Amniotic stem cell (primary cell): ENCODE results near the gene DOCK3.
"Not testable (repeated sequence)": the region's sequence is repeated elsewhere in the genome, so short reads cannot be mapped to it uniquely, and the experiment has no call there.

ENCODE experiments used
- DNase-seq: peaks from one replicate; lab custom pipeline; 2025; lab: John Stamatoyannopoulos, UW

DOCK3 gene

DNA sequence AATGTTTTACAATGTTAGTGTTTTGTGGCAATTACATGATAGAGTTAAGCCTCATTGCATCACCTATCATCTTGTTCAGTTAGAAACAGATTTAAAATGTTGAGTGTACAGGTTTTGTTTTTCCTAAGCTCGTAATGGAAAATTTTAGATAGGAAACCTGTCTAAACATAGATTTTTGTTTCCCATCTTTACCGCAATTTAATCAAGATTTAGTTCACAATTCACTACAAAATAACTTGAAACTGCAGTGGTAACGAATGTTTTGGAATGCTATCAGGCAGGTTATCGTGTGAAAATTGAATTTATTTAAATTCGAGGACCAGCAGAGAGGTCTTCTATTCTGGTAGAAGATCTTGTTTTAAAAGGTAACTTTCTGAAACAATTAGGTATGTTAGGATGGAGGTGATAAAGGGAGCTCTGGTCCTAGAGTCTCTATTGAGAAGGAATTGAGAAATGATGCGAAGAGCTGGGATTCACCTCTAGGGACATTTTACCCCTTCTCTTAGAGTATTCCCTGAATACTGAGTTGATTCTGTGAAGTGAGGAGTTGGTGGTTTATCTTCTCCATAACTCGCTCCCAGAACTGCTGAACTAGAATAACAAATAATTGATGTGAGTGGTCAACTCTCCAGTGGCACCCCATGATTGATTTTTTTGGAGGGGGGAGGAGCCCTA, 1.4 kb downstream of the DOCK3 start:
- no peak for DNase-seq

DNA sequence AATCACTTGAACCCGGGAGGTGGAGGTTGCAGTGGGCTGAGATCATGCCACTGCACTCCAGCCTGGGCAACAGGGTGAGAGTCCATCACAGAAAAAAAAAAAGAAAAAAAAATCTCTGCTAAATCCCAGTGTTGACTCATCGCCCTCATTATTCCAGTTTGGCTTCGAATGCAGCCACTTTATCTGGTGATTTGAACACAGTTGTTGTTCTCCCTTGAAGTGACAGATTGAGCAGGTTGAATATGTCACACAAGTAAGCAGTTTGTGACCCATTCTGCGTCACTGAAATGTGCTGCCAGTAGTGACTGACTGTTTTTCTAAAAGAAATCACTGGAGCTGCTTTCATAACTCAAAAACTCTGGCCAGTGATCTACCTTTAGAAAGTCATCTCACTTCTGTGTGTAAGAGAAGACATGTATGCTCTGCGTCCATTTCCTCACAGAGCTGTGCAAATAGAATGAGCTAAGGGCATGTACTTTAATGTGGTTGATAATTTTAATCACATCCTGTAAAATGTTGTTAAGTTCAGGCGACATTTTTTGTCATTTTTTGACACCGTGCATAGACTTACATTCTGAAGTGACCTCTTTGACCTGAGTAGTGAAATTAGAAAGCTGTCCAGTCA, 12.5 kb downstream of the DOCK3 start:
- DNase-seq, result no peak

GRCh38 chr3:50687916-50688315, 13.2 kb downstream of the DOCK3 start:
- DNase-seq, result no peak

DNA sequence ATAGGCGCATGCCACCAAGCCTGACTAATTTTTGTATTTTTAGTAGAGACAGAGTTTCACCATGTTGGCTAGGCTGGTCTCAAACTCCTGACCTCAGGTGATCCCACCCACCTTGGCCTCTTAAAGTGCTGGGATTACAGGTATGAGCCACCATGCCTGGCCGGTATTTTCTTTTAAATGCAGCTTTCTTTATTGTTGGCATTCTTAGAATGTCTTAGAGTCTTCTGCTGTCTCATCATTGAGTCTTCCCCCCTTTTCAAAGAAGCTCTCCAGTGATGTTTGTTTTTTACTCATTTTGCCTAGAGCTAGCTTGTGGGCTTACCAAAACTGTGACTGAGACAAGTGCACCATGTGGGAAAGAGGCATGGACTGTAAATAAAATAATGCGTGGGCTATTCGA, 13.9 kb downstream of the DOCK3 start:
- DNase-seq, result not testable (repeated sequence)

GRCh38 chr3:50689558-50689957, 14.8 kb downstream of the DOCK3 start:
- DNase-seq, result no peak

- DNase-seq, result no peak
These were observed 20.3 kb downstream of the DOCK3 start for GRCh38 chr3:50695031-50695430.

GRCh38 chr3:50696276-50696675, 21.5 kb downstream of the DOCK3 start:
- DNase-seq, result no peak

DNA sequence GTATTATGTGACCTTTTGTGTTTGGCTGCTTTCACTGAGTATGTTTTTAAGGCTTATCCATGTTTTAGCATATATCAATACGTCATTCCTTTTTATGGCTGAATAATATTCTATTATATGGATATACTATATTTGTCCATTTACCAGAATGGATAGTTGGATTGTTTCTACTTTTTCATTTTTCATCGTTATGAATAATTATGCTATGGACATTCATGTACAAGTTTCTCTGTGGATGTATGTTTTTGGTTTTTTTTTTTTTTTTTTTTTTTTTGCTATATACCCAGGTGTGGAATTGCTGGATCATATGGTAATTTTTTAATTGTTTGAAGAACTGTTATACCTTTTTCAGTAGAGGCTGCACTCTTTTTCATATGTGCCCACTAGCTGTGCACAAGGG, 23.5 kb downstream of the DOCK3 start:
- DNase-seq, result no peak

- DNase-seq, result no peak
These were observed 33.9 kb downstream of the DOCK3 start for GRCh38 chr3:50708620-50709019.

GRCh38 chr3:50714946-50715345, 40.2 kb downstream of the DOCK3 start:
- no peak for DNase-seq

DNA sequence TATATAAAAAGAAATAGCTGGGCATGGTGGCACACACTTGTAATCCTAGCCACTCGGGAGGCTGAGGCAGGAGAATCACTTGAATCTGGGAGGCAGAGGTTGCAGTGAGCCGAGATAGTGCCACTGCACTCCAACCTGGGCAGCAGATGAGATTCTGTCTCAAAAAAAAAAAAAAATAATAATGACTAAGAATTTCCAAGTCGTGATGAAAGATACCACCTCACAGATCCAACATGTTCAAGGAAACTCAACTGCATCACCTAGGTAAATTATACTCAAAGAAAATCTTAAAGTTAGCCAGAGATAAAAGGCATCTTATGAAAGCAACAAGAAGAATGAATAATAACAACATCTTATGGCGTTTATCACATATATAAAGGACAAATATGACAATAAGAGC, 50.1 kb downstream of the DOCK3 start:
- DNase-seq, result no peak

DNA sequence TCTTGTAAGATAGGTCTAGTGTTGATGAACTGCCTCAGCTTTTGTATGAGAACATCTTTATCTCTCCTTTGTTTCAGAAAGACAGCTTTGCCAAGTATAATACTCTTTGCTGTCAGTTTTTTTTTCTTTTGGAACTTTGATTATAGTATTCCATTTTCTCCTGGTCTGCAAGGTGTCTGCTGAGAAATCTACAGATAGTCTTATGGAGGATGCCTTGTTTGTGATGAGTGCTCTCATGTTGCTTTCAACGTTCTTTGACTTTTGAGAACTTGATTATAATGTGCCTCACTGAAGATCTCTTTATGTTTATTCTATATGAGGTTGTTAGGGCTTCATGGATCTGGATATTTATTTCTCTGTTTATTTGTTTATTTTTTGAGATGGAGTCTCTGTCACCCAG, 60.3 kb downstream of the DOCK3 start:
- DNase-seq, result no peak

GRCh38 chr3:50737193-50737905, 62.6 kb downstream of the DOCK3 start:
- no peak for DNase-seq

GRCh38 chr3:50737906-50738598, 63.3 kb downstream of the DOCK3 start:
- DNase-seq, result no peak

DNA sequence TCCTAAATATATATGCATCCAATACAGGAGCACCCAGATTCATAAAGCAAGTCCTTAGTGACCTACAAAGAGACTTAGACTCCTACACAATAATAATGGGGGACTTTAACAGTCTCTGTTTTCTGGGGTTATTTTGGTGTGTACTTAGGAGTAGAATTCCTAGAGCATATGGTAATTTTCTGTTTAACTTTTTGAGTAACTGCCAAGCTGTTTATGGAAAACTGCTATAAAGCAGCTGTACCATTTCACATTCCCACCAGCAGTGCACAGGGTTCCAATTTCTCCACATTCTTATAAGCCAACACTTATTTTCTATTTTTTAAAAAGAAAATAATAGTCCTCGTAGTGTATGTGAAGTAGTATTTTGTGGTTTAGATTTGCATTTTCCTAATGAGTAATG, 68.9 kb downstream of the DOCK3 start:
- DNase-seq, result no peak

DNA sequence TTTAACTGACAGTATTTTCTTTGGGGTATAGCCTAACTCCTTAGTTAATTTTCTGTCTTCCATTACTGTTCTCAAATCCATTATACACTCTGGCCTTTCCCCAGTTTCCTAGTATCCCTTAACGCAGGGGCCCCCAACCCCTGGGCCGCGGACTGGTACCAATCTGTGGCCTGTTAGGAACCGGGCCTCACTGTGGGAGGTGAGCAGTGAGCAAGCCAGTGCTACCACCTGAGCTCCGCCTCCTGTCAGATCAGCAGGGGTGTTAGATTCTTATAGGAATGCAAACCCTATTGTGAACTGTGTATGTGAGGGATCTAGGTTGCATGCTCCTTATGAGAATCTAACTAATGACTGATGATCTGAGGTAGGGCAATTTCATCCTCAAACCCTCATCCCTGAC, 75.1 kb downstream of the DOCK3 start:
- no peak for DNase-seq

- DNase-seq, result no peak
These were observed 84.3 kb downstream of the DOCK3 start for GRCh38 chr3:50759015-50759414.

DNA sequence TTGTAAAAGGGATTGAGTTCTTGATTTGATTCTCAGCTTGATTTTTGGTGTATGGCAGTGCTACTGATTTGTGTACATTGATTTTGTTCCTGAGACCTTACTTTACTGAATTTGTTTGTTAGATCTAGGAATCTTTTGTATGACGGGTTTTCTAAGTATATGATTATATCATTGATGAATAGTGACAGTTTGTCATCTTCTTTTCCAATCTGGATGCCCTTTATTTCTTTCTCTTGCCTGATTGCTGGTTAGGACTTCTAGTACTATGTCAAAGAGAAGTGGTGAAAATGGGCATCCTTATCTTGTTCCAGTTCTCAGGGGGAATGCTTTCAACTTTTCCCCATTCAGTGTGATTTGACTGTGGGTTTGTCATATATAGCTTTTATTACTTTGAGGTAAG, 103.0 kb downstream of the DOCK3 start:
- no peak for DNase-seq

- DNase-seq, result not testable (repeated sequence)
These were observed 107.0 kb downstream of the DOCK3 start for GRCh38 chr3:50781766-50782165.

DNA sequence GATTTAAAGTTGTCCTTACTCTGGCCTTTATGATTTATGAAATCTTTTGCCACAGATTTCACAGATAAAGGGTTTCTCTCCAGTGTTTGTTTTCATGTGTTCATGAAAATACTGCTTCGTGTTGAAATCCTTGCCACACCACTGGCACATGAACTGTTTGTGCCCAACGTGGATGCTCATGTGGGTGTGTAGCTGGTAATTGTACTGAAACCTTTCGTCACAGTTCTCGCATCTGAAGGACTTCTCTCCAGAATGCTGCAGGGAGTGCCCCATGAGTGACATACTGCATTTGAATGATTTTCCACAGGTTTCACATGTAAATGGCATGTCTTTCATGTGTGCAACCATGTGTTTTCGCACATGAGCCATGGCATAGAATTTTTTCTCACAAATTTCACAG, 111.9 kb downstream of the DOCK3 start:
- no peak for DNase-seq

DNA sequence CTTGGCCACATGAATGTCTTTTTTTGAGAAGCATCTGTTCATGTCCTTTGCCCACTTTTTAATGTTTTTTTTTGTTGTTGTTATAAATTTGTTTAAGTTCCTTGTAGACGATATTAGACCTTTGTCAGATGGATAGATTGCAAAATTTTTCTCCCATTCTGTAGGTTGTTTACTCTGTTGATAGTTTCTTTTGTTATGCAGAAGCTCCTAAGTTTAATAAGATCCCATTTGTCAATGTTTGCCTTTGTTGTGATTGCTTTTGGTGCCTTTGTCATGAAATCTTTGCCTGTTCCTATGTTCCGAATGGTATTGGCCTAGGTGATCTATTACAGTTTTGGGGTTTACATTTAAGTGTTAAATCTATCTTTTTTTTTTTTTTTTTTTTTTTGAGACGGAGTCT, 116.2 kb downstream of the DOCK3 start:
- not testable (repeated sequence) for DNase-seq

DNA sequence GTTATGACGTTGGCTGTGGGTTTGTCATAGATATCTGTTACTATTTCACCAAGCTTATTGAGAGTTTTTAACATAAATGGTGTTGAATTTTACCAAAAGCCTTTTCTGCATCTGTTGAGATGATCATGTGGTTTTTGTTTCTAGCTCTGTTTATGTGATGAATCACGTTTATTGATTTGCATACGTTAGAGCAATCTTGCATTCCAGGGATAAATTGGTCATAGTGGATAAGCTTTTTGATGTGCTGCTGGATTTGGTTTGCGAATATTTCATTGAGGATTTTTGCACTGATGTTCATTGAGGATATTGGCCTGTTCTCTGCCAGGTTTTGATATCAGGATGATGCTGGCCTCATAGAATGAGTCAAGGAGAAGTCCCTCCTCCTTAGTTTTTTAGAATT, 117.8 kb downstream of the DOCK3 start:
- DNase-seq, result no peak

DNA sequence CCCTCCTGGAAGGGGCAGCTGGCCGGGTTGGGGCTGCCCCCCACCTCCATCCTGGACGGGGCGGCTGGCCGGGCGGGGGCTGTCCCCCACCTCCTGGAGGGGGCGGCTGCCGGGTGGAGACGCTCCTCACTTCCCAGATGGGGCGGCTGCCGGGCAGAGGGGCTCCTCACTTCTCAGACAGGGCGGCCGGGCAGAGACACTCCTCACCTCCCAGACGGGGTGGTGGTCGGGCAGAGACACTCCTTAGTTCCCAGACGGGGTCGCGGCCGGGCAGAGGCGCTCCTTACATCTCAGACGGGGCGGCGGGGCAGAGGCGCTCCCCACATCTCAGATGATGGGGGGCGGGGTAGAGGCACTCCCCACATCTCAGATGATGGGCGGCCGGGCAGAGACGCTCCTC, 129.1 kb downstream of the DOCK3 start:
- not testable (repeated sequence) for DNase-seq
